ES-I3 (cell line): ENCODE results near the gene CCDC116.
"Not testable (repeated sequence)": the region's sequence is repeated elsewhere in the genome, so short reads cannot be mapped to it uniquely, and the experiment has no call there.

ENCODE experiments used
- H3K36me3 ChIP-seq: 2 replicates; pipeline ENCODE4 v1.6.1; 2013; ENCODE audit warnings: mild to moderate bottlenecking, low read length, control low read depth, moderate library complexity; ENCODE audit not compliant: insufficient read depth
- H3K4me1 ChIP-seq: 2 replicates; pipeline ENCODE4 v1.6.1; 2013; ENCODE audit warnings: mild to moderate bottlenecking, control low read depth, low read length; ENCODE audit not compliant: insufficient read depth
- H3K9ac ChIP-seq: 2 replicates; pipeline ENCODE4 v1.6.1; 2013; ENCODE audit warnings: low read depth, mild to moderate bottlenecking, low read length, moderate library complexity
- H3K9me3 ChIP-seq: 2 replicates; pipeline ENCODE4 v1.6.1; 2013; ENCODE audit warnings: mild to moderate bottlenecking, low read length, moderate library complexity; ENCODE audit not compliant: control insufficient read depth, insufficient read depth

CCDC116 gene

GRCh38 chr22:21669026-21669425 lies 36.5 kb downstream of the CCDC116 start:
- Histone ChIP-seq H3K36me3 (peaks cover 8% of the 10 kb centered on the region), H3K4me1 (no peaks in the 10 kb centered on the region), H3K9ac (no peak overlapping the region), H3K9me3 (no peaks in the 10 kb centered on the region)

GRCh38 chr22:21672107-21672629 lies 39.6 kb downstream of the CCDC116 start:
- Histone ChIP-seq H3K36me3 (peaks cover 8% of the 10 kb centered on the region), H3K9me3 (no peaks in the 10 kb centered on the region), H3K4me1 (no peaks in the 10 kb centered on the region), H3K9ac (no peak overlapping the region)

- Histone ChIP-seq H3K36me3 (peaks cover 8% of the 10 kb centered on the region), H3K4me1 (no peaks in the 10 kb centered on the region), H3K9me3 (no peaks in the 10 kb centered on the region), H3K9ac (no peak overlapping the region)
Observed at GRCh38 chr22:21673534-21674321, 41.2 kb downstream of the CCDC116 start.

GRCh38 chr22:21674638-21675245 lies 42.2 kb downstream of the CCDC116 start:
- Histone ChIP-seq H3K4me1 (no peaks in the 10 kb centered on the region), H3K9ac (no peak overlapping the region), H3K9me3 (no peaks in the 10 kb centered on the region), H3K36me3 (peaks cover 8% of the 10 kb centered on the region)

- Histone ChIP-seq H3K36me3 (no peaks in the 10 kb centered on the region), H3K9ac (no peak overlapping the region), H3K9me3 (no peaks in the 10 kb centered on the region), H3K4me1 (no peaks in the 10 kb centered on the region)
Observed at GRCh38 chr22:21677606-21678443, 45.3 kb downstream of the CCDC116 start.

- not testable (repeated sequence) for H3K9me3 ChIP-seq, H3K36me3 ChIP-seq, H3K9ac ChIP-seq, H3K4me1 ChIP-seq
Observed at GRCh38 chr22:21678842-21679241, 46.3 kb downstream of the CCDC116 start.

- Histone ChIP-seq H3K9me3 (no peaks in the 10 kb centered on the region), H3K9ac (no peak overlapping the region), H3K36me3 (no peaks in the 10 kb centered on the region), H3K4me1 (no peaks in the 10 kb centered on the region)
Observed at GRCh38 chr22:21679383-21679782, 46.8 kb downstream of the CCDC116 start.

- Histone ChIP-seq H3K4me1 (no peaks in the 10 kb centered on the region), H3K9ac (no peak overlapping the region), H3K36me3 (no peaks in the 10 kb centered on the region), H3K9me3 (no peaks in the 10 kb centered on the region)
Observed at GRCh38 chr22:21680830-21681565, 48.4 kb downstream of the CCDC116 start.

- H3K9ac ChIP-seq, result no peak overlapping the region
- no peaks in the 10 kb centered on the region for H3K36me3 ChIP-seq
- H3K9me3 ChIP-seq, result no peaks in the 10 kb centered on the region
- H3K4me1 ChIP-seq, result no peaks in the 10 kb centered on the region
Observed at GRCh38 chr22:21681566-21682370, 49.2 kb downstream of the CCDC116 start.

GRCh38 chr22:21682385-21683175 lies 50.0 kb downstream of the CCDC116 start:
- no peaks in the 10 kb centered on the region for H3K9me3 ChIP-seq
- H3K36me3 ChIP-seq, result no peaks in the 10 kb centered on the region
- no peak overlapping the region for H3K9ac ChIP-seq
- H3K4me1 ChIP-seq, result no peaks in the 10 kb centered on the region

- H3K9me3 ChIP-seq, result no peaks in the 10 kb centered on the region
- no peaks in the 10 kb centered on the region for H3K4me1 ChIP-seq
- no peaks in the 10 kb centered on the region for H3K36me3 ChIP-seq
- no peak overlapping the region for H3K9ac ChIP-seq
Observed at GRCh38 chr22:21683401-21683811, 50.8 kb downstream of the CCDC116 start.

- Histone ChIP-seq H3K4me1 (no peaks in the 10 kb centered on the region), H3K36me3 (no peaks in the 10 kb centered on the region), H3K9me3 (no peaks in the 10 kb centered on the region), H3K9ac (no peak overlapping the region)
Observed at GRCh38 chr22:21684492-21685163, 52.1 kb downstream of the CCDC116 start.
